WTC11 (cell line): Measurements from ENCODE around the gene STX4.

ENCODE experiments used
- IRF2 ChIP-seq: sonication (generic); formaldehyde crosslinking; IDR thresholded peaks from 2 replicates; pipeline ENCODE4 v1.8.0; 2022; ENCODE audit warnings: low read depth, missing genetic modification reagents, borderline replicate concordance
- PRRX2 ChIP-seq: fragments of 250-450 bp; sonication (Bioruptor Pico); IDR thresholded peaks from 2 replicates; pipeline ENCODE4 v1.8.0; 2021; ENCODE audit warnings: mild to moderate bottlenecking
- ZNF232 ChIP-seq: sonication (generic); formaldehyde crosslinking; IDR thresholded peaks from 2 replicates; pipeline ENCODE4 v1.8.0; 2022; ENCODE audit warnings: mild to moderate bottlenecking, missing genetic modification reagents
- TF ChIP-seq, protein P1 (sequence below): fragments of 200-600 bp; IDR thresholded peaks from 2 replicates; pipeline ENCODE4 v1.8.0; 2022; ENCODE audit warnings: antibody characterized with exemption

DNA sequence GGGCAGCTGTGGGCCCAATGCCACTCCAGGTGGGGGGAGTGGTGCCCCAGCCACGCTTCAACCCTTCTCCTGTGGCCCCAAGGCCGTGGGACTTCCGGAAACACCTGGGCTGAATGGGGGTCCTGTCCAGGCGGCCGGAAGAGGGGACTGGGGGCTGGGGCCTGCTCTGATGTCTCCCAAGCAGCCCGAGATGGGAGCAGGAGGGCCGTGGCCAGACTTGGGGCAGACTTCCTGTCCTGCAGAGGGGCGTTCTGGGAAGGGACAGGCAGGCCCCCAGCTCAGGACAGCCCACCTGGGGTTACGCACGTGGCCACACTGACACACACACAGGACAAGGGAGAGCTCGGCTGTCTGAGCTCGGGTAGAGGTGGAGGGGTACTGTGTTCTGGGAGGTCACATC, 43.3 kb upstream of the STX4 start:
- no peak for TF ChIP-seq IRF2 (CRISPR knock-in tag)
- TF ChIP-seq ZNF232 = no peak
- TF ChIP-seq, protein P1, sequence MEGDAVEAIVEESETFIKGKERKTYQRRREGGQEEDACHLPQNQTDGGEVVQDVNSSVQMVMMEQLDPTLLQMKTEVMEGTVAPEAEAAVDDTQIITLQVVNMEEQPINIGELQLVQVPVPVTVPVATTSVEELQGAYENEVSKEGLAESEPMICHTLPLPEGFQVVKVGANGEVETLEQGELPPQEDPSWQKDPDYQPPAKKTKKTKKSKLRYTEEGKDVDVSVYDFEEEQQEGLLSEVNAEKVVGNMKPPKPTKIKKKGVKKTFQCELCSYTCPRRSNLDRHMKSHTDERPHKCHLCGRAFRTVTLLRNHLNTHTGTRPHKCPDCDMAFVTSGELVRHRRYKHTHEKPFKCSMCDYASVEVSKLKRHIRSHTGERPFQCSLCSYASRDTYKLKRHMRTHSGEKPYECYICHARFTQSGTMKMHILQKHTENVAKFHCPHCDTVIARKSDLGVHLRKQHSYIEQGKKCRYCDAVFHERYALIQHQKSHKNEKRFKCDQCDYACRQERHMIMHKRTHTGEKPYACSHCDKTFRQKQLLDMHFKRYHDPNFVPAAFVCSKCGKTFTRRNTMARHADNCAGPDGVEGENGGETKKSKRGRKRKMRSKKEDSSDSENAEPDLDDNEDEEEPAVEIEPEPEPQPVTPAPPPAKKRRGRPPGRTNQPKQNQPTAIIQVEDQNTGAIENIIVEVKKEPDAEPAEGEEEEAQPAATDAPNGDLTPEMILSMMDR = no peak
- no peak for TF ChIP-seq PRRX2 (CRISPR knock-in tag)
